ENCODE measurements around the gene GRAMD2B. TPM values are rescaled to one million over a fixed set of nuclear protein-coding genes. Genes with fewer than 3 reads are reported as not detected.
A peak's percentile ranks its signal among the peaks of the same experiment; 100 is the strongest.
"Not testable (repeated sequence)": the region's sequence is repeated elsewhere in the genome, so short reads cannot be mapped to it uniquely, and the experiment has no call there.

GRAMD2B gene
- total RNA-seq, 1 donor from 2014 or later, result 13.3 TPM

GRCh38 chr5:126509339-126509738 lies 86.1 kb downstream of the GRAMD2B start:
- DNase-seq (ENCODE audit: low read depth in 2 of 2), result no peak

DNA sequence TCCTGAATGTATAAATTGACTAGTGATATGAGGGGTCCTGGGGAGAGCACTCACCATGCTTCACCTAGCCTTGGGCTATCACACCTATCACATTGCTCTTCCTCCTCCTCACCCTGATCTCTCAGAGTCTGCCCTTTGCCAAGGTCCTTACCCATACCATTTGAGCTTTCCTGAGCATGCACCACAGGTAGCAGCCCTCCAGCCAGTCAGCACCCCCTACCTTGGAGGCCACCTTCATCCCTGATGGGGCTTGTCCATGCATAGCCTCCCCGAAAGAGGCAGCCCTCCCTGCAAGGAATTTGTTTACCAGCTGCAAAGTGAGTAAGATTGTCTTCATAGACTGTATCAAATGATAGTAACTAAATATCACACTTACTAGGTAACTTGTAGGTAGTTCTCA lies 88.8 kb downstream of the GRAMD2B start:
- no peak for DNase-seq (ENCODE audit: low read depth in 2 of 2)

DNA sequence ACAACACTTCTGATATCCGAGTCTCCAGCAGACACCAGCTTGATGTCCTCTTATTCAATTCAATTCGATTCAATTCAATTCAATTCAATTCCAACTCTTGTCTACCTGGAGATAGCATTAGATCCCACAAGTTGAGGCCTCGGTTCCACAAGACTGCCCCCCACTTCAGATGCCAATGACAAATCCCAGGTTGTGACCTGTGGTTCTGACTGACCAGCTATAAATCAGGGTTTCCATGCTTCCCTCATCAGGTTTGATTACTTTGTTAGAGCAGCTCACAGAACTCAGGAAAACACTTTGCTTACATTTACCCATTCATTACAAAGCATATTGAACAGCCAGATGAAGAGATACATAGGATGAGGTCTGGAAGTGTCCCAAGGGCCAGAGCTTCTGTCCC lies 89.2 kb downstream of the GRAMD2B start:
- no peak for DNase-seq (ENCODE audit: low read depth in 2 of 2)

GRCh38 chr5:126513302-126513701 lies 90.1 kb downstream of the GRAMD2B start:
- DNase-seq (ENCODE audit: low read depth in 2 of 2), result no peak

- DNase-seq (ENCODE audit: low read depth in 2 of 2), result no peak
Observed at GRCh38 chr5:126513703-126514102, 90.5 kb downstream of the GRAMD2B start.

- DNase-seq (ENCODE audit: low read depth in 2 of 2), result peak in 1 of 2 donors; percentile 22
Observed at GRCh38 chr5:126514131-126514557, 90.9 kb downstream of the GRAMD2B start.

- no peak for DNase-seq (ENCODE audit: low read depth in 2 of 2)
Observed at GRCh38 chr5:126514558-126515141, 91.4 kb downstream of the GRAMD2B start.

DNA sequence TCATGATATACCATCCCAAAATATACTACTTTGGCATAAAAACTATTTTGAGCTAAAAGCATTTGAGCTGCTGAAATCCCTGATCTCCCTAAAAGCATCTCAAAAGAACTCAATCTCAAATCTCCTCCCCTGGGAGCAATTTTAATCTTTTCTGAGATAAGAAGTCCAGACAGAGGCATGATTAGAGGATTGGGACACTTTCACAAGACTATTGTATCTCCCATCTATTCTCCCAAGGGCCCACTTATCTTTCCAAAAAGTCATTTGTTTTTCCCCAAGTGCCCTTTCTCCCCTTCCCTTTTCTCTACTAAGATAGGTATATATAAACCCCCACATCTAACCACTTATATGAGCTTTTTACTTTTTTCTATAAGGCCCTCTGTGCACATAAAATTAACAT lies 92.1 kb downstream of the GRAMD2B start:
- no peak for DNase-seq (ENCODE audit: low read depth in 2 of 2)

- peak in 1 of 2 donors; percentile 17 for DNase-seq (ENCODE audit: low read depth in 2 of 2)
Observed at GRCh38 chr5:126516133-126516532, 92.9 kb downstream of the GRAMD2B start.

DNA sequence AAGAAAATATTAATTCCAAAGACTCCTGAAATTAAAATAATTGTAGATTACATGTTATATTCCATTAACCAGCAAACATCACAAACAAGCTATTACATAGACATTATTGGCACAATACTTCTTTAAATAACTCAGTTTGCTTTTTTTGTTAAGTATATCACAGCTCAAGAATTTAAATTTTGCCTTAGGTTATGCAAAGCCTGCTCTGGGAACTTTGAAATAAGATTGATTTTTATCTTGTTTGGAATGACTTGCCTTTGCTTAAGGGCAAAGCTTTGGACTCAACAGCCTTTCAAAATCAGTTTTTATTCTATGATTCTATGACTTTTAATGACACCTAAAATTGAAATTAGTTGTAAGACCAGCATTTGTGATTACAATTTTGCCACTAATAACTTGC lies 93.6 kb downstream of the GRAMD2B start:
- DNase-seq (ENCODE audit: low read depth in 2 of 2), result no peak

DNA sequence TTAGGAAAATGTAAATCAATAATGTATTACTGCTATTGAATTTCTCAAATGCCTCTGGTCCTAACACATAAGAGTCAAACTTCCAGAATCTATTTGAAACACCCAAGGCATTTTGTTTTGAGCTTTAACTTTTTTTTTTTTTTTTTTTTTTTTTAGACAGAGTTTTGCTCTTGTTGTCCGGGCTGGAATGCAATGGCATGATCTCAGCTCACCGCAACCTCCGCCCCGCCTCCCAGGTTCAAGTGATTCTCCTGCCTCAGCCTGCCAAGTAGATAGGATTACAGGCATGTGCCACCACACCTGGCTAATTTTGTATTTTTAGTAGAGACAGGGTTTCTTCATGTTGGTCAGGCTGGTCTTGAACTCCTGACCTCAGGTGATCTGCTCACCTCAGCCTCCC lies 96.0 kb downstream of the GRAMD2B start:
- not testable (repeated sequence) for DNase-seq (ENCODE audit: low read depth in 2 of 2)

GRCh38 chr5:126519637-126520592 lies 96.7 kb downstream of the GRAMD2B start:
- peak in 1 of 2 donors; percentile 8 for DNase-seq (ENCODE audit: low read depth in 2 of 2)

- DNase-seq (ENCODE audit: low read depth in 2 of 2), result no peak
Observed at GRCh38 chr5:126520593-126520953, 97.4 kb downstream of the GRAMD2B start.

- no peak for DNase-seq (ENCODE audit: low read depth in 2 of 2)
Observed at GRCh38 chr5:126521130-126521529, 97.9 kb downstream of the GRAMD2B start.

DNA sequence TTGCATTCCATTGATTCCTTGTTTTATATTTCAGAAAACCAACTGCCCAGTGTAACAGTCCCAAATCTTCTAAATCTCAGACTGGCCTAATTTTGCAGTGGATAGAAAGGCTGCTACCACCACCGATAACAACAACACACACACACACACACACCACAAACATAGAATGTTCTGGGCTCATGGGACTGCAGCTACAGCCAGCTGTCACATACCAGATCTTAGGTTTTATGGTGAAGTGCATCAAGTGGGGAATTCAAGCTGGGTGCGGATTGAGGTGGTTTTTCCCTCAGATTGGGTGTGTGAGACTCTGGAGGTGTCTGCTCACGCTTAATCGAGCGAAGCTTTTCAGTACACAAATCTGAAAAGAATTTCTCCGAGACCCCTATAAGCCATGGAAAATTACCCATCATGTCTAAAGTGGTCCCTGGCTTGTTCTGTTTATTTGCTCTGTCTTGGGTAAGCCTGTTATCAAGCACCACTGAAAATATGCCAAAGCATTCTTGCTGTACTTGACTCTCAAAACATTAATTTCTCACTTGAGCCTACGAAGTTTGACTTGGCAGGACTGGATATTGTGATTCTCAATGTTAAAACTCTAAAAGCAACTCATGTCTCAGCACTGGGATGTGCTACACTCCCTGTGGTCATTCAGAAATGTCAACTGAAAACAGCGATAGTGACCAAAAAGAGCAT lies 100.8 kb downstream of the GRAMD2B start:
- DNase-seq (ENCODE audit: low read depth in 2 of 2), result no peak

GRCh38 chr5:126525630-126526245 lies 102.5 kb downstream of the GRAMD2B start:
- peak; percentile 33 to 68 for DNase-seq (ENCODE audit: low read depth in 2 of 2)

GRCh38 chr5:126526493-126526892 lies 103.3 kb downstream of the GRAMD2B start:
- no peak for DNase-seq (ENCODE audit: low read depth in 2 of 2)

DNA sequence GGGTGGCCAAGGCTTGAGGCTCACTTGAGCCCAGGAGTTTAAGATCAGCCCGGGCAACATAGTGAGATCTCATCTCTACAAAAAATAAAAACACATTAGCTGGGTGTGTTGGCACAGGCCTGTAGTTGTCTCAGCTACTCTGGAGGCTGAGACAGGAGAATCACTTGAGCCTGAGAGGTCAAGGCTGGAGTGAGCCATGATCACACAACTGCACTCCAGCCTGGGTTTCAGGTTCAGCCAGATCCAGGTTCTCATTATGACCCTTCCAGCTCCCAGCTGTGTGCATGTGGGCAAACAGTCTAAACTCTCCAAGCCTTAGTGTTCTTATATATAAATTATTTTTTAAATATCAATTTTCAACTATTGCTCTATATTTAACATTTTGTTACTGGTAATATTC lies 103.9 kb downstream of the GRAMD2B start:
- no peak for DNase-seq (ENCODE audit: low read depth in 2 of 2)

GRCh38 chr5:126527892-126528291 lies 104.7 kb downstream of the GRAMD2B start:
- no peak for DNase-seq (ENCODE audit: low read depth in 2 of 2)

- no peak for DNase-seq (ENCODE audit: low read depth in 2 of 2)
Observed at GRCh38 chr5:126531543-126532120, 108.4 kb downstream of the GRAMD2B start.

DNA sequence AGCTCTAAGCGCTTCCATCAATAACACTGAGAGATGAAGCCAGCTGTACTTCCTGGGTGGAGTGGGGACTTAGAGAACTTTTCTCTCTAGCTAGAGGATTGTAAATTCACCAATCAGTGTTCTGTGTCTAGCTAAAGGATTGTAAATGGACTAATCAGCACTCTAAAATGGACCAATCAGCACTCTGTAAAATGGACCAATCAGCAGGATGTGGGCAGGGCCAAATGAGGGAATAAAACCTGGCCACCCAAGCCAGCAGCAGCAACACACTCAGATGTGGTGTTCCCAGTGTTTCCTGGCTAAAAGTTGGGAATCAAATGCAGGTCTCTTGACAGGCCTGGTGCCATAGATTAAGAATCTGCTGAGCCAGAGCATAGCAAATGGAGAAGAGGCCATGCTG lies 111.3 kb downstream of the GRAMD2B start:
- DNase-seq (ENCODE audit: low read depth in 2 of 2), result no peak
